ENCODE results near the gene SPOCK2. TPM values are rescaled to one million over a fixed set of nuclear protein-coding genes. Genes with fewer than 3 reads are reported as not detected.
"Not testable (repeated sequence)": the region's sequence is repeated elsewhere in the genome, so short reads cannot be mapped to it uniquely, and the experiment has no call there.

The SPOCK2 gene
- total RNA-seq, 4 donors from 2014 or later, result 2.1 to 9.9 (median 5.0) TPM

- Histone ChIP-seq H3K4me3 (no peak overlapping the region), H3K27ac (no peak overlapping the region), H3K4me1 (peaks cover 0 to 13% (median 5%) of the 10 kb centered on the region in 4 donors), H3K36me3 (no peaks in the 10 kb centered on the region), H3K9me3 (no peaks in the 10 kb centered on the region), H3K27me3 (no peaks in the 10 kb centered on the region)
- DNase-seq (ENCODE audit: low spot score in 2 of 2), result no peak
- no peak for TF ChIP-seq EP300 (IDR thresholded peaks at IDR 0.05)
- TF ChIP-seq, protein P1, sequence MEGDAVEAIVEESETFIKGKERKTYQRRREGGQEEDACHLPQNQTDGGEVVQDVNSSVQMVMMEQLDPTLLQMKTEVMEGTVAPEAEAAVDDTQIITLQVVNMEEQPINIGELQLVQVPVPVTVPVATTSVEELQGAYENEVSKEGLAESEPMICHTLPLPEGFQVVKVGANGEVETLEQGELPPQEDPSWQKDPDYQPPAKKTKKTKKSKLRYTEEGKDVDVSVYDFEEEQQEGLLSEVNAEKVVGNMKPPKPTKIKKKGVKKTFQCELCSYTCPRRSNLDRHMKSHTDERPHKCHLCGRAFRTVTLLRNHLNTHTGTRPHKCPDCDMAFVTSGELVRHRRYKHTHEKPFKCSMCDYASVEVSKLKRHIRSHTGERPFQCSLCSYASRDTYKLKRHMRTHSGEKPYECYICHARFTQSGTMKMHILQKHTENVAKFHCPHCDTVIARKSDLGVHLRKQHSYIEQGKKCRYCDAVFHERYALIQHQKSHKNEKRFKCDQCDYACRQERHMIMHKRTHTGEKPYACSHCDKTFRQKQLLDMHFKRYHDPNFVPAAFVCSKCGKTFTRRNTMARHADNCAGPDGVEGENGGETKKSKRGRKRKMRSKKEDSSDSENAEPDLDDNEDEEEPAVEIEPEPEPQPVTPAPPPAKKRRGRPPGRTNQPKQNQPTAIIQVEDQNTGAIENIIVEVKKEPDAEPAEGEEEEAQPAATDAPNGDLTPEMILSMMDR (IDR thresholded peaks at IDR 0.05), result no peak
- TF ChIP-seq POLR2A (IDR thresholded peaks at IDR 0.05), result no peak
- 91 to 94% methylated on average over 11 of the region's 11 CpGs for WGBS, 2 donors
Measured at GRCh38 chr10:72110673-72111401, 22.5 kb upstream of the SPOCK2 start.

DNA sequence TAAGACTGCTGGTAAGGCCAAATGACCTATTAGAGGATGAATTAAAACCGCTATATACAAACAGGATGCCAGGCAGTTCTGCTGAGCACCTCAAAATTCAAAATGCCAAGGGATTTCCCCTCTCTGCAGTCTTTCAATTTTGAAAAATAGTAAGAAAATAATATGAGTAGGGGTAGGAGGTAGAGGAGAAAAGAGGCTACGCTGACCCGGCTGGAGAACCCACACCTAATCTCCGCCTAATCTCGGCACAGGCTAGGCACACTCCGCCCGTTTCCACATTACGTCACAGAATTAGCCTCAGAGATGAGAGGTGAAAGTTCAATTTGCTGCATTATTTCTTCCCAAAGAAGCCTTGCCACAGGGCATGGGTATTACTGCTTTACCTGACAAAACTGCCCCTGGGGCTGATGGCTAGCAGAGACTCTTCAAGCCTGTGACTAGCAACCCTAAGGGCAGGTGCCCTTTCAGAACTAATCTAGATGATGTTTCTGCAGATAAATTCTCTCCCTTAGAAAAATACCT is 21.3 kb upstream of the SPOCK2 start:
- peaks cover 0 to 15% (median 7%) of the 10 kb centered on the region in 4 donors for H3K4me1 ChIP-seq
- DNase-seq (ENCODE audit: low spot score in 2 of 2), result no peak
- 90 to 93% methylated on average over 8 of the region's 8 CpGs for WGBS, 2 donors
- no peak overlapping the region for H3K4me3 ChIP-seq
- no peaks in the 10 kb centered on the region for H3K9me3 ChIP-seq
- no peak overlapping the region for H3K27ac ChIP-seq
- no peak for TF ChIP-seq EP300 (IDR thresholded peaks at IDR 0.05)
- no peak for TF ChIP-seq POLR2A (IDR thresholded peaks at IDR 0.05)
- TF ChIP-seq, protein P1 (IDR thresholded peaks at IDR 0.05), result no peak
- H3K36me3 ChIP-seq, result no peaks in the 10 kb centered on the region
- H3K27me3 ChIP-seq, result no peaks in the 10 kb centered on the region

- WGBS, 2 donors, result 21 to 35% methylated on average over 1 of the region's 1 CpG
- no peak for TF ChIP-seq POLR2A (IDR thresholded peaks at IDR 0.05)
- TF ChIP-seq EP300 (IDR thresholded peaks at IDR 0.05), result no peak
- TF ChIP-seq, protein P1 (IDR thresholded peaks at IDR 0.05), result no peak
- Histone ChIP-seq H3K4me3 (no peak overlapping the region), H3K27me3 (no peaks in the 10 kb centered on the region), H3K36me3 (no peaks in the 10 kb centered on the region), H3K27ac (no peak overlapping the region), H3K4me1 (peaks cover 0 to 20% (median 10%) of the 10 kb centered on the region in 4 donors), H3K9me3 (no peaks in the 10 kb centered on the region)
- no peak for DNase-seq (ENCODE audit: low spot score in 2 of 2)
Measured at GRCh38 chr10:72108830-72109635, 20.7 kb upstream of the SPOCK2 start.

GRCh38 chr10:72108004-72108370 is 19.6 kb upstream of the SPOCK2 start:
- H3K36me3 ChIP-seq; H3K4me3 ChIP-seq; H3K27ac ChIP-seq; DNase-seq (ENCODE audit: low spot score in 2 of 2); H3K27me3 ChIP-seq; H3K9me3 ChIP-seq: not testable (repeated sequence)
- 97 to 98% methylated on average over 3 of the region's 3 CpGs for WGBS, 2 donors
- H3K4me1 ChIP-seq, result peaks cover 0 to 28% (median 12%) of the 10 kb centered on the region in 4 donors

- peaks cover 0 to 6% (median 0%) of the 10 kb centered on the region in 3 donors for H3K36me3 ChIP-seq
- H3K9me3 ChIP-seq, result no peaks in the 10 kb centered on the region
- H3K4me3 ChIP-seq, result no peak overlapping the region
- H3K27me3 ChIP-seq, result no peaks in the 10 kb centered on the region
- no peak overlapping the region for H3K27ac ChIP-seq
- TF ChIP-seq, protein P1 (IDR thresholded peaks at IDR 0.05), result no peak
- TF ChIP-seq EP300 (IDR thresholded peaks at IDR 0.05), result no peak
- TF ChIP-seq POLR2A (IDR thresholded peaks at IDR 0.05), result no peak
- WGBS, 2 donors, result 54 to 56% methylated on average over 3 of the region's 3 CpGs
- DNase-seq (ENCODE audit: low spot score in 2 of 2), result no peak
- H3K4me1 ChIP-seq, result peaks cover 0 to 28% (median 12%) of the 10 kb centered on the region in 4 donors
Measured at GRCh38 chr10:72107325-72108003, 19.1 kb upstream of the SPOCK2 start.
